ENCODE results near the gene TXNRD3.

GRCh38 chr3:126682009-126682408 is 27.1 kb upstream of the TXNRD3 start:
- TF ChIP-seq CTCF (IDR thresholded peaks at IDR 0.05) (no peak), NFE2L1 (CRISPR knock-in tag; IDR thresholded peaks at IDR 0.05) (no peak), CREB1 (CRISPR knock-in tag; IDR thresholded peaks at IDR 0.05) (no peak), SP1 (CRISPR knock-in tag; conservative IDR thresholded peaks at IDR 0.05) (no peak), NFATC4 (CRISPR knock-in tag; IDR thresholded peaks at IDR 0.05) (no peak)
- TF ChIP-seq, protein P1, sequence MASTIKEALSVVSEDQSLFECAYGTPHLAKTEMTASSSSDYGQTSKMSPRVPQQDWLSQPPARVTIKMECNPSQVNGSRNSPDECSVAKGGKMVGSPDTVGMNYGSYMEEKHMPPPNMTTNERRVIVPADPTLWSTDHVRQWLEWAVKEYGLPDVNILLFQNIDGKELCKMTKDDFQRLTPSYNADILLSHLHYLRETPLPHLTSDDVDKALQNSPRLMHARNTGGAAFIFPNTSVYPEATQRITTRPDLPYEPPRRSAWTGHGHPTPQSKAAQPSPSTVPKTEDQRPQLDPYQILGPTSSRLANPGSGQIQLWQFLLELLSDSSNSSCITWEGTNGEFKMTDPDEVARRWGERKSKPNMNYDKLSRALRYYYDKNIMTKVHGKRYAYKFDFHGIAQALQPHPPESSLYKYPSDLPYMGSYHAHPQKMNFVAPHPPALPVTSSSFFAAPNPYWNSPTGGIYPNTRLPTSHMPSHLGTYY (CRISPR knock-in tag; IDR thresholded peaks at IDR 0.05): no peak
- TF ChIP-seq, protein P2, sequence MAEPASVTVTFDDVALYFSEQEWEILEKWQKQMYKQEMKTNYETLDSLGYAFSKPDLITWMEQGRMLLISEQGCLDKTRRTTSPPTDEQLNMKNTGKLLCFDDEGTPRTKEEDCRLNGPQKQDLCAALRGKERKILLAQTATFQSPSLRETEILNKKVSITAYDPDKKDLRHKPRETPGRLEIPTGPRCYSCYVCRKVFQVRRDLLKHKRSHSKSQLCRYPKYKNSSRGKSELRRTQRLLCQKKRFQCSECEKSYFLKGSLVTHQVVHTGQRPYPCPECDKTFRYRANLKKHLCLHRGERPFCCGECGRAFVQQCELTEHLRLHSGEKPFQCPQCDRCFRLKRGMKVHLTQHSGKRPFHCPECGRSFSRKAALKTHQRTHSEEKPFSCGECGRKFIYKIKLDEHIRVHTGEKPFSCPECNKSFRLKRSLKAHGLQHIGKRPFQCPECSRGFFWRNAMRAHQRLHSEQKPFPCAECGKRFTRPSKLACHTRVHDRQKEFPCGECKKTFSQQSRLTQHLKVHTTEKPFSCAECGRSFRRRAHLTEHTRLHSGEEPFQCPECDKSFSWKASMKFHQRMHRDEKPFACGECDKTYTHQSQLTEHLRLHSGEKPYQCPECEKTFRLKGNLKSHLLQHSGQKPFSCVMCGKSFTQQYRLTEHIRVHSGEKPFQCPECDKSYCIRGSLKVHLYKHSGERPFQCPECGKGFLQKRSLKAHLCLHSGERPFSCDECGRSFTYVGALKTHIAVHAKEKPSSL (CRISPR knock-in tag; conservative IDR thresholded peaks at IDR 0.05): no peak

All from WTC11 (cell line).